ENCODE measurements around the gene THOC7.

The THOC7 gene

GRCh38 chr3:63798949-63799348, 64.7 kb downstream of the THOC7 start:
- DNase-seq (ENCODE audit: low read depth): no peak
- TF ChIP-seq, protein P1, sequence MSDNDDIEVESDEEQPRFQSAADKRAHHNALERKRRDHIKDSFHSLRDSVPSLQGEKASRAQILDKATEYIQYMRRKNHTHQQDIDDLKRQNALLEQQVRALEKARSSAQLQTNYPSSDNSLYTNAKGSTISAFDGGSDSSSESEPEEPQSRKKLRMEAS (IDR thresholded peaks at IDR 0.05; ENCODE audit: low read depth, low read length): no peak
- TF ChIP-seq POLR2A (IDR thresholded peaks at IDR 0.05; ENCODE audit: extremely low read depth, insufficient read length) (no peak), CTCF (IDR thresholded peaks at IDR 0.05; ENCODE audit: low read depth, low read length) (no peak), MYC (IDR thresholded peaks at IDR 0.05; ENCODE audit: low read depth, low read length) (no peak)
- no peak overlapping the region for H3K4me3 ChIP-seq (ENCODE audit: low read depth, low read length)

- TF ChIP-seq CTCF (IDR thresholded peaks at IDR 0.05; ENCODE audit: low read depth, low read length) (no peak), MYC (IDR thresholded peaks at IDR 0.05; ENCODE audit: low read depth, low read length) (no peak), POLR2A (IDR thresholded peaks at IDR 0.05; ENCODE audit: extremely low read depth, insufficient read length) (no peak)
- TF ChIP-seq, protein P1 (IDR thresholded peaks at IDR 0.05; ENCODE audit: low read depth, low read length): no peak
- H3K4me3 ChIP-seq (ENCODE audit: low read depth, low read length): no peak overlapping the region
- DNase-seq (ENCODE audit: low read depth): no peak
Observed at GRCh38 chr3:63798544-63798943, 65.1 kb downstream of the THOC7 start.

GRCh38 chr3:63795438-63795837, 68.2 kb downstream of the THOC7 start:
- TF ChIP-seq, protein P1 (IDR thresholded peaks at IDR 0.05; ENCODE audit: low read depth, low read length): no peak
- TF ChIP-seq MYC (IDR thresholded peaks at IDR 0.05; ENCODE audit: low read depth, low read length): no peak
- TF ChIP-seq POLR2A (IDR thresholded peaks at IDR 0.05; ENCODE audit: extremely low read depth, insufficient read length): no peak
- TF ChIP-seq CTCF (IDR thresholded peaks at IDR 0.05; ENCODE audit: low read depth, low read length): no peak
- no peak overlapping the region for H3K4me3 ChIP-seq (ENCODE audit: low read depth, low read length)
- no peak for DNase-seq (ENCODE audit: low read depth)

DNA sequence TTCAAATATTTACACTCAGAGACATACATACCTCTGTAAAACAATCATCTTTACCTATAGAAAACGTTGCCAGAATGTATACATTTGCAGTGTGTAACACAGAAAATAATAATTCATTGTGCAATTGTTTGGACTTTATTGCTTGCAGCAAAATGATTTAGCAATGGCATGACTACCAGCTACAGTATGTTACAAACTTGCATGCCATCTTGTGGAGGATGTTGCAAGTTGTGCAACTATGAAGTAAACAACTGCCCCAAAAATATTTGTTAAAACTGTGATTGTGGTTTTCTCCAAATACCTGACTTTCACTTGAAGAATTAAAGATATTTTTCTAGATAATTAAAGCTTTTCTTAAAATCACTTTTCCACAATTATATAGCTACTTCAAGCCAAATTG, 71.6 kb downstream of the THOC7 start:
- TF ChIP-seq CTCF (IDR thresholded peaks at IDR 0.05; ENCODE audit: low read depth, low read length) (no peak), MYC (IDR thresholded peaks at IDR 0.05; ENCODE audit: low read depth, low read length) (no peak), POLR2A (IDR thresholded peaks at IDR 0.05; ENCODE audit: extremely low read depth, insufficient read length) (no peak)
- TF ChIP-seq, protein P1 (IDR thresholded peaks at IDR 0.05; ENCODE audit: low read depth, low read length): no peak
- no peak overlapping the region for H3K4me3 ChIP-seq (ENCODE audit: low read depth, low read length)
- DNase-seq (ENCODE audit: low read depth): peak; percentile 25
